ENCODE measurements around the gene PRXL2C.
"Not testable (repeated sequence)": the region's sequence is repeated elsewhere in the genome, so short reads cannot be mapped to it uniquely, and the experiment has no call there.

PRXL2C gene

GRCh38 chr9:96649620-96650324 is 5.3 kb downstream of the PRXL2C start:
- DNase-seq (ENCODE audit: low read depth) = no peak

DNA sequence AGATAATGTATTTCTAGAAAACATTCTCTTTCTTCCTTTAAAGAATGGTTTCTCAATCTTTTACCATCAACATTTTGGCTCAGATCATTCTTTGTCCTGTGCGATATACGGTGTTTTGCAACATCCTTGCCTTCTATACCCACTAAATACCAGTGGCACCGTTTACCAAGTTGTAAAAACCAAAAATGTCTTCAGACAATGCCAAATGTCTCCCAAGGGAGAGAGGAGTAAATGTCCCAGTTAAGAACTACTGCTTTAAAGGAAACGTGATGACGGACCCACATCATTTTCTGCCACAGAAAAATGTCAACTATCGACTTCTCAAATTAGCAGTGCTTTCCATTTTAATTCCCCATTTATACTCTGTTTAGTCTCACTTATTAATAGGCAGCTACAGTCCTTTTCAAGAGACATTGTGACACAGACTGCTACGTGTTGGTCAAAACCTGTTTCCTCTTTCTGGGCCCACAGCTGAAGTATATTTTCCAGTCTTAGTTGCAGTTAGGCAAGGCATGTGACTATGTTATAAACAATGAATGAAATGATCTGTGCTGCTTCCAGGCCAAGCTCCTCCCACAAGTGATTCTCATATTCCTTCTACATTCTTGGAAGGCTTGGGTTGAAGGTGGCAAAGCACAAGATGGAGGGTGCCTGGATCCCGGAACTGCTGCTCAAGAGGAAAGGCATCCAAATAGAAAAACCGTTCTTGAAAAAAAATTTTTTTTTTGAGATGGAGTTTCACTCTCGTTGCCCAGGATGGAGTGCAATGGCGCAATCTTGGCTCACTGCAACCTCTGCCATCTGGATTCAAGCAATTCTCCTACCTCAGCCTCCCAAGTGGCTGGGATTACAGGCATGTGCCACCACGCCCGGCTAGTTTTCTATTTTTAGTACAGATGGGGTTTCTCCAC is 8.8 kb downstream of the PRXL2C start:
- DNase-seq (ENCODE audit: low read depth) = no peak

DNA sequence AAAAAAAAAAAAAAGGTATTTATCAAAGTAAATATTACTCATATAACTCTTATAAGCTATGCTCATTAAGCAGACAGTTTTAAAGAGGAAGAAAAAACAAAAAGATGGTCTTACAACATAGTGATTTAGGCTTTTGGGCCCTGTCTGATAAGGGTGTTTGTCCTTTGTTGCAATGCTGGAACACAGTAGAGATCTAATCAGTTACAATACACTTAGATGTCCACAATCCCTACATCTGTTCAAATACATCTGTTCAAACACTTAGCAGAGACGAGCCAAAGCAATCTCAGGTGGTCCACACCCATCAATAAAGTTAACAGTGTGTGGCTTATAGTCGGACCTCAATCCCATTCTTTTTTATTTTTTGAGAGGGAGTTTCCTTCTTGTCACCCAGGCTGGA is 11.0 kb downstream of the PRXL2C start:
- DNase-seq (ENCODE audit: low read depth) = no peak

DNA sequence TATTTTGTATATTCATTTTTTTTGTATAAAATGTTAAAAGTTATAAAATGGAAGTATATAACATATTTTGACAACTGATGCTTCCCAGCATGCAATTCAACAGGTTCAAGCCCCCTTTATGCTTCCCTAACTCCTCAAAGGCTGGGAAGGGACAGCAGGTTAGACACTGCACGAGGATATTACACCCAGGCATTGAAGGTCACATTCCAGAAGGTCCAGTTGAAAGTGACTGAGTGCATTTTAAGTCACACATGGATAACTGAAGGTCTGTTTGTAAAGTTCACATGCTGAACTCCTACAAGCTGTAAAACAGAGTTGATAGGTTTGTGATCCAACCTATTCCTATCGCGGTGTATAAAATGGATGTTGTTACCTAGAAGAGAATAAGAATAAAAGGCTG is 13.6 kb downstream of the PRXL2C start:
- DNase-seq (ENCODE audit: low read depth) = no peak

DNA sequence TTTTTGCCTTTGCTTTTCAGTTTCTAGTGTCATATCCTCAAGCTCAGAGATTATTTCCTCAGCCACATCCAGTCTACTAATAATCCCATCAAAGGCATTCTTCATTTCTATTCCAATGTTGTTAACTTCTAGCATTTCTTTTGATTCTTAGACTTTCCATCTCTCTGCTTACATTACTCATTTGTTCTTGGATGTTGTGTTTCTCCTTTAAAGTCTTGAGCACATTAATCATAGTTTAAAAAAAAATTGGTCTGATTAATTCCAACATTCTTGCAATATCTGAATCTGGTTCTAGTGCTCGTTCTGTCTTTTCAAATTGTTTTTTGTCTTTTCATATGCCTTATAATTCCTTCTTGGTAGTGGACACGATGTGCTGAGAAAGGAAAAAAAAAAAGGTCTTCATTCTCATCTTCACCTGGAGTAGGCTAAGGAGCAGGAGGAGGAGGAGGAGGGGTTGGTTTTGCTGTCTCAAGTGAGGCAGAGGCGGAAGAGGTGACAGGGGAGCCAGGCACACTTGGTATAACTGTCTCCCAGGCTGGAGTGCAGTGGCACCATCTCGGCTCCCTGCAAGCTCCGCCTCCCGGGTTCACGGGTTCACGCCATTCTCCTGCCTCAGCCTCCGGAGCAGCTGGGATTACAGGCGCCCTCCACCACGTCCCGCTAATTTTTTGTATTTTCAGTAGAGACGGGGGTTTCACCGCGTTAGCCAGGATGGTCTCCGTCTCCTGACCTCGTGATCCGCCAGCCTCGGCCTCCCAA is 16.3 kb downstream of the PRXL2C start:
- no peak for DNase-seq (ENCODE audit: low read depth)

- DNase-seq (ENCODE audit: low read depth) = no peak
These were observed 18.7 kb downstream of the PRXL2C start for GRCh38 chr9:96636368-96636767.

GRCh38 chr9:96633579-96633978 is 21.5 kb downstream of the PRXL2C start:
- DNase-seq (ENCODE audit: low read depth) = not testable (repeated sequence)

GRCh38 chr9:96626912-96627311 is 28.2 kb downstream of the PRXL2C start:
- DNase-seq (ENCODE audit: low read depth) = no peak

GRCh38 chr9:96621618-96622017 is 33.5 kb downstream of the PRXL2C start:
- DNase-seq (ENCODE audit: low read depth) = no peak

DNA sequence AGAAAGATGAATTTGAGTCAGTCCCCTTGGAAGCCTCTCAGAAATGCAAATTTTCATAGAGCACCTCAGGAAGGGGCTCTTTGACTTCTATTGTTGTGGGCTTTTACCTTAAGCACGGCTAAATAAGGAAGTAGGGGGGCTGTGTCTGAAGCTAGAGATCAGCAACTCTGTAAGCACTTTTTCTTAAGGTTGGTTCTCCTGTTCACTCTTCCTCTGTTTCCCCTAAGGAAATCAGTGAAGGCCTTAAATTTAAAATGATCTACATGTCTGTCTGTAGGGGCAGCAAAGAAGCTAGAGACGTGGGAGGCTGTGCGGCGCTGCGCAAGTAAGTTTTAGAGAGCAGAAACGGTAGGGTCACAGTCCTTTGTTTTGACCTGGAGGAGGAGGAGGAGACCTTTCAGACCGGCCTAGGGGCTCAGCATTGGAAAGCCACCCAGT is 34.3 kb downstream of the PRXL2C start:
- no peak for DNase-seq (ENCODE audit: low read depth)

DNA sequence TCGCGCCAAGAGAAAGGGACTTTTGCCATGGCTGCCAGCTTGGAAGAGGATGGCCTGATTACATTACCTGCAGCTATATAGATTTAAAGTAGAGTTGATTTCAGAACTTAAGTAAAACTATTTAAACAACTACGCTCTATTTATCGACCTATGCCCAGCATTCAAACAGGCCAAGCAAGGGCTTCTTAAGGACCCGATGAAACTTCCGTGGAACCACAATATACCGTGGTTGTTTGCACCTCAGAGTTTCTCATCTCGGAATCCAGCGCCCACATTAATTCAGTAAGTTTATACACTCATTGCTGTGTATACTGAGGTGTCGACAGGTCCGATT is 35.0 kb downstream of the PRXL2C start:
- no peak for DNase-seq (ENCODE audit: low read depth)

GRCh38 chr9:96619491-96620180 is 35.5 kb downstream of the PRXL2C start, which contains the start of gene CDC14B:
Gene CDC14B, minus strand, starts transcription at chr9:96619843. Its CDS starts 465 bp downstream, at chr9:96619378.
- DNase-seq (ENCODE audit: low read depth) = peak; percentile 52

GRCh38 chr9:96619124-96619465 is 36.0 kb downstream of the PRXL2C start:
- DNase-seq (ENCODE audit: low read depth) = peak; percentile 1

GRCh38 chr9:96618209-96619123 is 36.7 kb downstream of the PRXL2C start:
- peak; percentile 4 for DNase-seq (ENCODE audit: low read depth)

DNA sequence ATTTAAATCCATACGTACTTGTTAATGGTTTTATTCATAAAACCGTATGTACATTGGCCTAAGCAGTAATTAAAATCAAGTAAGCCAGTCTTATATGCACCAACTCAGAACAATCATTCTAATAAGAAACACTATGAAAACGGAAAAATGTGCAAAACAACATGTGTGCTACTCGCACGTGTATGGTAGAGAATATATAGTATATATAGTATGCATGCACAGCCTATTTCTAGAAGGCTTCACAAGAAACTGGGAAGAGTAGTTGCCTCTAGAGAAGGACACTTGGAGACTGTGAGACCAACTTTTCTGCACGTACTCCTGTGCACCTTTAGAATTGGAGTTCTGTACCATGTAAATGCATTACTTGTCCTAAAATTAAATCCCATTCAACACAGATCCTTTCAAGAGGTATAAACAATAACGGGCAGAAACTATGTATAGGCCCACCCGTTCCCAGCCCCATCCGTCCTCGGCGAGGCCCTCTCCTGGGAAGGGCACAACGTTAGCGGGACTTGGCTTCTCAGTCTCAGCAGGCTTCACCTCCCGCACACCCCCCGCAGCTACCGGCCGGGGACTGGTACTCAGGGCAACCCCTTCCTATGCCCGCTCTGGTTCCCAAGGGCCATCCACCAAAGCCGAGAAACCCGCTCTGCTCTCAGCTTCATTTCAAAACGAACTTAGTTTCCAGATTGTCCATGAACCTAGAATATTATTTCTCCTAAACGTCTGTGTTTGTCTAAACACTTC is 37.5 kb downstream of the PRXL2C start:
- DNase-seq (ENCODE audit: low read depth) = no peak

DNA sequence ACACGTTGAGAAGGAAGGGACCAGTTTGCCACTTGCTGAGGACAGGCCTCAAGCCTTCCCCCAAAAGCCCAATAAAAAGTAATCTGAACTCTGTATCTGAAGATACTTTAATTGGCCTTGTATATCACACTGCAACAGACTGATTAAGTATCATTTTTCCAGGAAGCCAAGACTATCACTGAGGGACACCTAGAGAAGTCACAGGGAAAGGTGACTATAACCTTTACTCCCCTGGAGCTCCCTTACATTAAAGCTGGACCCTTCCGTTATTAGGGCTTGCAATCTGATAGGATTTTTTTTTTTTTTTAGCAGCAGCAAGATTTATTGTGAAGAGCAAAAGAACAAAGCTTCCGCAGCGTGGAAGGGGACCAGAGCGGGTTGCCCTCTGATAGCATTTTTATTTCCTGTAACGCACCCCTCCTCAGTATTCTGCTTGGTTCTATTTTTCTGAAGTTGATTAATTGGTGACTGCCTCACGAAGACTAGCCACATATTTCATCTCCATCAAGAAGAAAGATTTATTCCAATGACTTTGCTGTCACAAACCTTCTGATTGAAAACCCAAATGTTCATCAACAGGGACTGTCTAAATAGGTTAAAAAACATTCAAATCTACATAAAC is 38.2 kb downstream of the PRXL2C start:
- no peak for DNase-seq (ENCODE audit: low read depth)

GRCh38 chr9:96615411-96615810 is 39.7 kb downstream of the PRXL2C start:
- DNase-seq (ENCODE audit: low read depth) = no peak

DNA sequence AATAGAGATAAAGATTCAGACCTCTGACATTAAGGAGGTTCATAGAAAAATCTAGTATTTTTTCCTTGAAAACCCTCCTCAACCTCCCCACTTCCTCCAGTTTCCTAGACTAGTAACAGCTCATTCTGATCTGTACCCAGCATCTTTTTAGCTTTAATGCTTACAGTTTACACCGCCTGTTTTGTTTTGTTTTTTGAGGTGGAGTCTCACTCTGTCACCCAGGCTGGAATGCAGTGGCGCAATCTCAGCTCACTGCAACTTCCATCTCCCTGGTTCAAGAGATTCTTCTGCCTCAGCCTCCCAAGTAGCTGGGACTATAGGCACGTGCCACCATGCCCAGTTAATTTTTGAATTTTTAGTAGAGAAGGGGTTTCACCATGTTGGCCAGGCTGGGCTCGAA is 40.5 kb downstream of the PRXL2C start:
- not testable (repeated sequence) for DNase-seq (ENCODE audit: low read depth)

DNA sequence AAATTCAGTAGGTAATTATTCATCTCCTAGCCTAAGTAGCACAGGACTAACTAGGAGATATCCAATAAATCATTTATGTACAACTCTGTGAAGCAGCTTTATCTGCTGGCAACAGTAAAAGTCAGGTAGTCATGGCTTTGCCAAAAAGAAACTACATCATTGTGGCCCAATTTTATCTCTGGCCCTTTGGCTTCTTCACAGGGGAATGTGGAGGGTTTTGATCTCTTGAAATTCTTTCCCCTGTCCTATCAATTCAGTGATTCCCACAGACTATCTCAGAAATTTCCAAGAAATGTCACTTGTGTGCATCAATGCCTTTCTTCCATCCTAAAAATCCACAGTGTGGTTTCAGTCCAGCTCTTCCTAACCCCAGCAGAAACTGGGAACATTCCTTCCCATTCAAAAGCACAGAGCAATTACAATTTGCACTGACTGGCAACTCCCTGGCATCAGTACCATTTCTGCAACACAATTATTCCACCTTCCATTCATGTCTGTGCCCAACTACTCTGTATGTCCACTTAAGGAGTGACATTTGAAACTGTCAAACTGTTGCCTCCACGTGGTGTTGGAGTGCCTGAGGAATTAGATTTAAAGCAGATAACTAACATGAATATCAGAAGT is 42.0 kb downstream of the PRXL2C start:
- no peak for DNase-seq (ENCODE audit: low read depth)

Data from activated T-helper 9 cell treated with anti-CD3 and anti-CD28 coated beads, Interleukin-2, amount 50 U/mL, for 16 hours (primary cell).